ENCODE measurements around the gene BRD3OS.
A peak's percentile ranks its signal among the peaks of the same experiment; 100 is the strongest.

BRD3OS gene

DNA sequence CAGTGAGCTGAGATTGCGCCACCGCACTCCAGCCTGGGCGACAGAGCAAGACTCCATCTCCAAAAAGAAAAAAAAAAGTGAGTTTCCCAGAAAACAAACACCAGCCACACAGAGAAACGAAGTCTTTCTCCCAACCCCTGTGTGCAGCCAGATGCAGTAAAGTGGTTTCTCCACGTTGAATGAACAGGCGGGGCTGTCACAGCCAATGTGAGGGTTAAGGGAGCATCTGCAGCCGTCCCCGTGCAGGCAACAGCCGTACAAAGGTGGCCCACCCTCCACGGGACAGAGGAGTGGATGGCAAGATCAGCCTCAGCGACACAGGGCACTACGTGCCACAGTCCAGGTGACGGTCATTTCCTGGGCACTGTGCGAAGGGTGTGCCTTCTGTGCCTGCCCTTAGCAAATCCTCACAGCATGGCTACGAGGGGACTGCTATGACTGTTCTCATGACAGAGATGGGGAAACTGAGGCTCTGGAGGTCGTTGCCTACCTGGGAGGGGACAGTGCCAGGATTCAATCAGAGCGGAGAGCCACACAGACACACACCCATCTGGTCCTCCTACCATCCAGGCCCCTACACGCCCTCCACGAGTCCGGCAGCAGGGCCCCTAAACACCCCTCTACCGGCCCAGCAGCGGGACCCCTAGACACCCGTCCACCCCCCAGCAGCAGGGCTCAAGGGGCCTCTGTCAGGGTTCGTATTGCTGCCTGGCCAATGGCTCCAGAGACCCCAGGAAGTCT, 35.5 kb upstream of the BRD3OS start:
- DNase-seq: no peak

DNA sequence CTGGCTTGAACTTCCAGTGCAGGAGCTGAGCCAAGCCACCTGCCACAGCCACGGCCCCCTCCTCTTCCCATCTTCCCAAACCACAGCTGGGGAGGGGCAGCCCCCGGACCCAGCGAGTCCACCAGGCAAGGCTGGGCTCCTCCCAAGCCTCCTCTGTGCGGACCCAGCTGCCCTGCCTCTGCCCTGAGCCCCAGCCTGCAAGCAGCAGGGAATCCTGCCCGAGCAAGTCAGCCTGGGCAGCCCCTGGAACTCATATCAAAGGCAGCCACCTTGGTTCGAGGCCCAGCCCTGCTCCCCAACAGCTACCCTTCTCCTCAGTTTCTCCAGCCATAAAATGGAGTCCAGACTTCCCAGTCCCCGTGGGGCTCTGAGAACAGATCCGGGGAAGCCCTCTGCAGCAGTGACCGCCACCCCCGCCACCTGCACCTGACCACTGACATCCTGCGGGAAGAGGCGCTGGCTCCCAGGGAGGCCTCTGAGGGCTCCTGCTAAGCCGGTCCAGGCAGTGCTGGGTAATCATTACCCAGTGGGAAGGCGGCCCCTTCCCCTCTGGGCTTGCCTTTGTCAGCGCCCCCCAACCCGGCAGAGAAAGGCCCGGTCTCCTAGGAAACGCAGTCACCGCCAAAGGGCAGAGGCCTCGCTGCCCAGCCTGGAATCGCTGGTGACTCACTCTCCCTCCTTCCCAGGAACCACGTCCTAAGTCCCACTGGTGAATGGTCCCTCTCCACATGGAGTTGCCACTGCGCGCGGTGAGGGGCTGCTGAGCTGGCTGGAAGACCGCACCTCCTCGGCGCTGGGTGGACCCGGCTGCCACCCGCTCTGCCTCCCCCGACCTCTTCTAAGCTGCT, 34.7 kb upstream of the BRD3OS start:
- peak; percentile 66 for DNase-seq

DNA sequence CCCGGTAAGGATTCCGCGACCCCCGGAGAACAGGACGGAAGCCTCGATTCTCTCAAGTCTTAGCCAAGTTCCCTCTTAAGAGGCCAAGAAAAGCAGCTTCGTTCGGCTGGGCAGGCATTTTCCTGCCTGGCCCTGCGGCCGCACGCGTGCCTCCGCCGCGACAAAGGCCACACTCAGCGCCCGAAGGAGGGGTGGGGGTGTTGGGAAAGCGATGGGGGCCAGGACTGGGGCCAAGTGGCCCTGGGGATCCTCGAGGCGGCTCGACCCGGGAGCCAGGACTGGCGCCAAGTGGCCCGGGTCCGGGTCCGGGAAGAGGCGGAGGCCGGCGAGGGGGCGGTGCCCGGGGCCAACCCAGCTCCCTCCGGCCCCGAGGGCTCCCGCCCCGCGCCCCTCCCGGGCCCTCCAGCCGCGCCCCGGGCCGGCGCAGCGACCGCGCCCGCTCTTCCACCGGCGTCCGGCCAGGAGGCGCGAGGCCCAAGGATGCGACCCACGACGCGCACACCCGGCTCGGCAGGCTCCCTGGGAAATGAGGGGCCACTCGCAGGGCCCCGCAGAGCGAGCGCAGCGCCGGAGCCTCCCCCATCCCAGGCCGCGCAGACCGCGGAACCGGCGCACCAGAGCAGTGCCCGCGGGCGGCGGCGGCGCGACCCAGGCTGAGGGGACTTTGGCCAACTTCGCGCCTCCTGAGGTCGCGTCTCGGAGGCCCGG, 33.9 kb upstream of the BRD3OS start:
- no peak for DNase-seq

DNA sequence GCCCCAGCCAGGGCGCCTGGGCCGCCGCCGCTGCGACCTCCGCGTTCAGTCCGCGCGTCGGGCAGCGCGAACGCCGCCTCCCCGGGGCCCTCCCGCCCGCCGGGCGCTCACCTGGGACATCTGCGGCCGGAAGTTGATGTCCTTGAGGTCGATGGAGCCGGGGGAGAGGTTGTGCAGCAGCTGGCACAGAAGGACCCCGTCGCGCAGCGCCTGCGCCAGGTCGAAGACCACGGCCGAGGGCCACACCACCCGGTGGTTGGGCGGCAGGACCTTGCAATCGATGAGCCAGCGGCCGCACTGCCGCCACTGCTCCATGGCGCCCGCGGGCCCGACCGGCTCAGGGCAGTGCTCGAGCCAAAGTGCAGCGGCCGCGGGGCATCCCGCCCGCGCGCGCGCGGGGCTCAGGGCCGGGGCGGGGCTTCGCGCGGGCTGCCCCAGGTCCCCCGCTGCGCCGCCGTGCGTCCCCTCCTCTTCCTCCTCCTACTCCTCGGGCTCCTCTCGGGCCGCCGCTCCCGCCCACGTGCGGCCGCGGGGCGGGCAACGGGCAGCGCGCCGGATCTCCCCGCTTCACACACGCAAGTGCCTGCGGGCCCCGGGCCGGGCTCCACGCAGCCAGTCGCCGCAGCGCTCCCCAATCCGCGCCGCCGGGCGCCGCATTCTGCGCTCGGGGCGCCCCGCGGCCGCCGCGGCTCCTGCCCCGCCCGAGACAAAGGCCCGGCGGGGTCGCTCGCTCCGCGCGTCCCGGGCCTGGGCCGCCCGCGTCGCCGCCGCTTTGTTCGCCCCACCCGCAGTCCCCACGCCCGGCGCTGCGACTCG, 33.1 kb upstream of the BRD3OS start, which contains the start of gene VAV2:
Gene VAV2 (minus strand): TSS at position 361 of the 816 bp plus-strand sequence. CDS start 46 bp downstream, at position 315.
- peak; percentile 39 for DNase-seq

DNA sequence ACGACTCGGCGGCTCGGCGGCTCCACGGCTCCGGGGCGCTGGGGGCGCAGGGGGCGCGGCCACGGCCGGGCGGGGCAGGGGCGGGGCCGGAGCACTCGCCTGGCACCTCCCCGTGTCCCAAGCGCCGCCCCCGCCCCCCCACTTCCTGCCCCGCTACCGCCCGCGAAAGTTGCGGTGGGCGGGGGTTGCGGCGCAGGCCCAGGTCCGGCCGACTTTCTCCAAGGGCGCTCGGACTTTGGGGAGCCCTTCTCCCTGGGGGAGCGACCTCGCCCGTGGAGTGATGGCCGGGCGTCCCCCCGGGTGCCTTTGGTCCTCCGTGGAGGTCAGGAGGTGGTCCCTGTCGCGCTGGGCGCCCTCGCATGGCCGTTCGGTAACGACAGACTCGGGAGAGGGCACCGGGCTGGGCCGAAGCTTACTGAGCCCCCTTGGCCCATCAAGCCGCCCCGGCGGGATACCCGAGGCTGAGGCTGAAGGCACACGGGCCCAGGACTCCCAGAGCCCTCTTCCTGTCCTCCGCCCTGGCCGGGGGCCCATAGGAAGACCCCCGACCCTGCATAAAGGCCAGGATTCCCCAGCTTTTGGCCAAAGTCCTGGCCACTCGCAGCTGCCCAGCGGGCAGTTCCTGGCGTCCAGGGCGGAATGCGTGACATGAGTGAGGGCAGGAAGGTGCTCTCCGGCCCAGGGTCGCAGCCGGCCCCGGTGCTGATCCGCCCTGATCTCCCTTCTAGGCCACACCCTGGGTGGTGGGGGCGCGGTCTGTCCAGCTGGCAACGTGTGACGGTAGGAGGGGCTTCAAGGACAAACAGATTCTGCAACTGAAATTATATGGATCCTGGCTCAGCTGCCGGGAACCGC, 32.3 kb upstream of the BRD3OS start:
- DNase-seq: peak; percentile 66

- DNase-seq: no peak
Observed at GRCh38 chr9:133993635-133994253, 31.5 kb upstream of the BRD3OS start.

DNA sequence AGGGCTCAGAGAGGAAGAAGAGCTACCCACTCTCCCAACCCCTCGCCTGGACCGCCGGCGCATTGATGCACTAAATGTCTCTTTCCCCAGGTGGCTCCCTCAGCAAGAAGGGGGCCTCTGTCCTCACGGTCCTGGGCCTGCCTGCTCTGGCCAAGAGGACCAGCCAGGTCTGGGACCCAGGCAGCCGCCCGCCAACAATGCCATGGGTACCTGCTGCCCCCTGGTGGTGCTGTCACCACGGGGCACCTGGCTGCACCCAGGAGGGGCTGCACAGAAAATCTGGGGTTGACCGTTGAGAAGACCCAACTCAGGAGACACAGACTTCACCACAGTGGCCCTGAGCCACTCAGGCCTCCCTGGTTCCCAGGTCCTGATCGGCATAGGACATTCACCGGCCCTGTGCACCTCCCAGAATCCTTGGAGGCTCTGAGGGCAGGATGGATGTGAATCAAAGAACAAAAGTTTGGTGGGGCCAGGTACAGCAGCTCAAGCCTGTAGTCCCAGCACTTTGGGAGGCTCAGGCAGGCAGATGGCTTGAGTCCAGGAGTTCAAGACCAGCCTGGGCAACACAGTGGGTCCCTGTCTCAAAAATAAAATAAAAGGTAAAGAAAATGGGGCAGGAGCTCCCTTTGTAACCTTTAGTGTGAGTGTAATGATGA, 30.8 kb upstream of the BRD3OS start:
- peak; percentile 9 for DNase-seq

DNA sequence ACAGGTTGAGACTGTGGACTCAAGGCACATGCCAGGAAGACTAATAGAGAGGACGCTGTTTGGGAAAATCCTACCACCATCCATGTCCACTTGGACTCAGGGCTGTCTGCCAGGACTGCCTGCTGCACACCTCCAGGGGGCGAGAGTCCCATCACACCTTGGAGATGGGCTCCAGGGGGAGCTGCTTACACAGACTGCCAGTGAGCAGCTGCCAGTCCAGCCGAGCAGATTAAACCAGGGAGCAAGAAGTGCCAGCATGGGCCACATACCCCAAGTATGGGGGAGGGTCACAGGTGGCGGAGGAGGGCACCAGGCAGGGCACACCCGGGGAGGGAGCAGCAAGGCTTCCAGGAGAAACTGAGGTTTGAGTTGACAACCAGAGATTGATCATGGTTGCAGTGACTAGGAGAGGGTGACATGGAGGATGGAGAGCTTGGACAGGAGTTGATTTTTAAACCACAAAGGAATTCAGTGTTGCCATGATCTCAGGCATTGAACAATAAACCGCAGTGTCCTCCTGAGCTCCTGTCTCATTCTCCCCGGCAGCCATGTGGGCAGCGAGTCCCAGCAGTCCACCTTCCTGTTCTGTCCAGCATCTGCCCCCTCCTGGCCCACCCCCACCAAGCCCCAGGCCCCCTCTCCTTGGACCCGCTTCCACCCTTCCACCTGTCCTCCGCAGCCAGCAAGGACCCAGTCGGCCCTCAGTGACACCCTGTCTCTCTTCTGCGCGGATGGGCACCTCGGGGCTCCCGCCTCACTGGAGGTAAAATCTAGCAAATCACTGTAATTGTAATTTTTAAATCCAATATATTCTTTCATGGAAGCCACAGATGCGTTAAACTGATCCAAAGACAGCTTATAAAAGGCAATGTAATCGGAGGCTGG, 30.0 kb upstream of the BRD3OS start:
- no peak for DNase-seq

DNA sequence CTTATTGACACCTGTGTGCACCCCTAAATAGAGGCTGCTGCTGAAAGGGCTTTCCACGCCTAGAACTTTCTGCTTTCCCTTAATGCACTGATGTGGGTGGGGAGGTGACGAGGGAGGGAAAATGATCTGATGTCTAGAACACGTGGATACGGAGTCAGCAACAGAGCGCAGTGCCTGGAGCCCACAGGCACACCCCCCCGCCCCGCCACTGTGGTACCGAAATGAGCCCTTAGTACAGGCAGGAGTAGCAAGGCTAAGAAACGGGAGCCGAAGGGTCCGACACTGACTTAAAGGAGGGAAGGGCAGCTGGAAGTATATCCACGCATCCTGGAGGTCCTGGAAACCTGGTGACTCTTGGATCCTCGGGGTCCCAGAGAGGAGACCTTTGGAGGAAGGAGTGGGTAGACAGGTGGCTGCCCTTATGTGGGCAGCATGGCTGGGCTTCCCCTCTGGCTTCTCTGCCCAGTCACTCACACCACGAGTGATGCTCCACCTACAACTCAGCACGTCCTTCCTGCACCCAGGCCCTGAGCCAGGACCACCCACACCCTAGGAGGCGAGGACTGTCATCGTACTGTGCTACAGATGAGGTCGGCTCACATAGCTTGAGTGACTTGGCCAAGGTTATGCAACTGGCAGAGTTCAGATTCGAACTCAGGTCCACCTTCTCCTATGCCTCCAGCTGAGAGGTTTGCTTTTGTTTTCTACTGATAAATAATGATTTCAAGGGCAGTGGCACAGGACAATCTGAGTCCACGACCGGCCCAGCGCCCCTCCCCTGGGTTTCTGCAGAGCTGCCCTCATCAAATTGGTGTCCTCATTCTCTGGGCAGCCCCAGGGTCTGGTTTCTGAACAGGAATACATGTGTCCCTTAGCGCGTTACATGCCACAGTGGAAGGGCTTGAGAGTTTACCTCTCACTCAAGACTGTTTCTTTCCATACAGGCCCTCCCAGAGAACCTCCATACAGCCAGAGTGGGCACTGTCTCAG, 28.5 kb upstream of the BRD3OS start:
- DNase-seq: no peak

DNA sequence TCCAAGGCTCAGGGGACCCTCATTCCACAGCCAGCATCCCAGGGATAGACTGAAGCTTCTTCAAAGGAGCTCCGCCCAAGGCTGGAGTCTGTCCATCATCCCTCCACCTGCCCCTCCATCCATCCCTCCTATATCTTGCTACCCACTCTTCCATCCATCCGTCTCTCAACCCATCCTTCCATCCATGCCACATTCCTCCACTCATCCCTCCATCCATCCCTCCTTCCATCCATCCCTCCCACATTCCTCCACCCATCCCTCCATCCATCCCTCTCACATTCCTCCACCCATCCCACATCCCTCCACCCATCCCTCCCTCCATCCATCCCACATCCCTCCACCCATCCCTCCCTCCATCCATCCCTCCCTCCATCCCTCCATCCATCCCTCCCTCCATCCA, 27.7 kb upstream of the BRD3OS start:
- no peak for DNase-seq

- no peak for DNase-seq
Observed at GRCh38 chr9:133998915-133999595, 26.2 kb upstream of the BRD3OS start.

DNA sequence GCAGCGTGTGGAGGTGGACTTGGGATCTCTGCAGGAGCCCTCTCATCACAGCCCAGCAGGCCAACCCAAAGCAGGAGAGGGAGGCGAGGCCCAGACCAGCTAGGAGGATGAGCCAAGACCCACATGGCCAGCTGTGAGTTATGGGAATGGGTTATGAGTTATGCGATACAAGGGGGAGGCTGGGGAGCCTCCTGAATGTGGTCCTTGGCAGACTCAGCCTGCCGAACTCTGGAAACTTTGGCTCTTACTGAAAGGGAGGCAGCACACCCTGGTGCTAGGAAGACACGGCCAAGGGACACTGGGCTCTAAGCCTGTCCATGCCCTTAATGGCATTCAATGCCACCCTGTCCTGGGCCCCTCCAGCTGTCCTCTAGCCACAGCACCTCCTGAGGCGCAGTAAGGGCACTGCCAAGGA, 25.4 kb upstream of the BRD3OS start:
- no peak for DNase-seq

GRCh38 chr9:134002796-134003195, 22.5 kb upstream of the BRD3OS start:
- DNase-seq: no peak

- DNase-seq: no peak
Observed at GRCh38 chr9:134003237-134003636, 22.0 kb upstream of the BRD3OS start.

DNA sequence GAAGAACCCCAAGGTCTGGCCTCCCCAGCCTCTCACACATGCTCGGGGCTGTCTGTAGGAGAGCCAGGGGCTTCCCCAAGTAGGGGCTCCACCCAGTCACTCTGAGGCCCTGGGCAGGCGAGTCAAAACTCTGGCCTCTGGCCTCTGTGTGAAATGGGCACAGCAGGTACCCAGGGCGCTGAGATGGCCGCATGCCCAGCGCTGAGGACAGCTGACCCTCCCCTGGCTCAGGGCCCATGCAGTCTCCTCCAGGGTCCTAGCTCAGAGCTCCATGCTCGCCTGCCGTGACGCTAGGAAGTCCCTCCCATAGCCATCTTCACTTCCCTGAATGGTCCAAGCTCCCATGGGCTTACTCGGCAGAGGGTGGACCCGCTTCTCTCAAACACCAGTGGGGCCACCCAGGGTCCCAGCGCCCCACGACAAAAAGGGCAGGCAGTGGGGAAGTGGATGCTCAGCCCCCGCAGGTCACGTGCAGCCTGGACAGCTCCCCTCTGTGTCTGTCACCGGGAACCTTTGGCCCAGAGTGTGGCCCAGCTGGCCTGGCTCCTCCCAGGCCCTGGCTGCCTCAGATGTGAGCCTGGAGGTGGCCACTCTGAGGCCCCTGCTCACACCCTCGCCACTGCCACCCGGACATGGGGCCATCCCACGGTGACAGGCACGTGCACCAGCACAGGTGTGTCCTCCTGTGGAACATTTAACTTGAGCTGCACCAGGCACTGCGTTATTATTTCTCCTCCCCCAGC, 21.0 kb upstream of the BRD3OS start:
- DNase-seq: no peak

- no peak for DNase-seq
Observed at GRCh38 chr9:134004881-134005280, 20.4 kb upstream of the BRD3OS start.

DNA sequence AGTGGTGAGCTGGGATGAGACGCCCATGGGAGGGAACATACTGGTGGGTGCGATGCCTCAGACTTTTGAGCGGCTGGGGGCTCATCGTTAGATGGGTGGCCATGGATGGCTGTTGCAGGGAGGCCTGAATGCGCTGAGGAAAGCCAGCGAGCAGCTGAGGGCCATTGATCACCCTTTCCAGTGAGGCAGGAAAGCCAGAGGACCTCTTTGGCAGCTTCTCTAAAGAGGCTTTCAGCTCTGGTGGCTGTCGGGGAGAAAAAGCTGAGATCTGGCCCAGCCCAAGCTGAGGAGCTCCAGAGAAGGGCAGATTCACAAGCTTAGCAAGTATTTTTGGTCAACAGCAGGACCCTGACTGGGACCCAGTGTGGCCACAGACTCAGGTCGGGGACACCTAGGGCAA, 19.9 kb upstream of the BRD3OS start:
- DNase-seq: no peak
